Stimulated activated naive CD4-positive, alpha-beta T cell treated with Interleukin-2 at 50 U/mL for 16 hours (primary cell): ENCODE data around the gene PPL.

Source experiments
- DNase-seq: peaks from one replicate; lab custom pipeline; 2025; lab: John Stamatoyannopoulos, UW

The PPL gene

DNA sequence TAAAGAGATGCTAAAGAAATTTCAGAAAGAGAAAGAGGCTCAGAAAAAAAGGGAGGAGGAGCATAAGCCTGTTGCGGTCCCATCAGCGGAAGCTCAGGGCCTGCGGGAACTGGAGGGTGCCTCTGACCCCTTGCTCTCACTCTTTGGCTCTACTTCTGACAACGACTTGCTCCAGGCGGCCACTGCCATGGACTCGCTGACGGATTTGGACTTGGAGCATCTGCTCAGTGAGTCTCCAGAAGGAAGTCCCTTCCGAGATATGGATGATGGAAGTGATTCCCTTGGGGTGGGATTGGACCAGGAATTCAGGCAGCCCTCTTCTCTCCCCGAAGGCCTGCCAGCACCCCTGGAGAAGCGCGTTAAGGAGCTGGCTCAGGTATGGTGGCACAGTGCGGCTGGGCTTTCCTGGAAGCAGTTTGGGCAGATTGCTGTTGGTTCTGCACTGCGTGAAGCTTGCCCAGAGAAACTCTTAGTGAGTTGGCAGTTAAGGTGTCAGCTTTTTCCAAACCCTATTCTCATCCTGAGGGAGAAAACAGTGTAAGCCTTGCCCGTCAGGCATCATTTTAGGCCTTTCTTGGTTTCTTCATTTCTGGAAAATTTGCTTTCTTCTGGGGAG lies 76.1 kb downstream of the PPL start:
- no peak for DNase-seq

- no peak for DNase-seq
These were observed 77.1 kb downstream of the PPL start for GRCh38 chr16:4859900-4860255.

GRCh38 chr16:4859190-4859899 lies 77.6 kb downstream of the PPL start:
- no peak for DNase-seq

GRCh38 chr16:4855804-4856203 lies 81.1 kb downstream of the PPL start:
- no peak for DNase-seq

DNA sequence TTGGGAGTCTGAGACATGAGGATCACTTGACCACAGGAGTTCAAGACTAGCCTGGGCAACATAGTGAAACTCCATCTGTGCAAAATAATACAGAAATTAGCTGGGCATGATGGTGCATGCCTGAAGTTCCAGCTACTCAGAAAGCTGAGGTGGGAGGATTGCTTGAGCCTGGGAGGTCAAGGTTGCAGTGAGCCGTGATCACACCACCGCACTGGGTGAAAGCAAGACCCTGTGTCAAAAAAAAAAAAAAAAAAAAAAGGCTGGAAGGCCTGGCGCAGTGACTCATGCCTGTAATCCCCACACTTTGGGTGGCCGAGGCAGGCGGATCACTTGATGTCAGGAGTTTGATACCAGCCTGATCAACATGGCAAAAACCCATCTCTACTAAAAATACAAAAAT lies 81.6 kb downstream of the PPL start:
- DNase-seq, result no peak

GRCh38 chr16:4852221-4852872 lies 84.6 kb downstream of the PPL start:
- no peak for DNase-seq

- no peak for DNase-seq
These were observed 86.7 kb downstream of the PPL start for GRCh38 chr16:4850211-4850610.

DNA sequence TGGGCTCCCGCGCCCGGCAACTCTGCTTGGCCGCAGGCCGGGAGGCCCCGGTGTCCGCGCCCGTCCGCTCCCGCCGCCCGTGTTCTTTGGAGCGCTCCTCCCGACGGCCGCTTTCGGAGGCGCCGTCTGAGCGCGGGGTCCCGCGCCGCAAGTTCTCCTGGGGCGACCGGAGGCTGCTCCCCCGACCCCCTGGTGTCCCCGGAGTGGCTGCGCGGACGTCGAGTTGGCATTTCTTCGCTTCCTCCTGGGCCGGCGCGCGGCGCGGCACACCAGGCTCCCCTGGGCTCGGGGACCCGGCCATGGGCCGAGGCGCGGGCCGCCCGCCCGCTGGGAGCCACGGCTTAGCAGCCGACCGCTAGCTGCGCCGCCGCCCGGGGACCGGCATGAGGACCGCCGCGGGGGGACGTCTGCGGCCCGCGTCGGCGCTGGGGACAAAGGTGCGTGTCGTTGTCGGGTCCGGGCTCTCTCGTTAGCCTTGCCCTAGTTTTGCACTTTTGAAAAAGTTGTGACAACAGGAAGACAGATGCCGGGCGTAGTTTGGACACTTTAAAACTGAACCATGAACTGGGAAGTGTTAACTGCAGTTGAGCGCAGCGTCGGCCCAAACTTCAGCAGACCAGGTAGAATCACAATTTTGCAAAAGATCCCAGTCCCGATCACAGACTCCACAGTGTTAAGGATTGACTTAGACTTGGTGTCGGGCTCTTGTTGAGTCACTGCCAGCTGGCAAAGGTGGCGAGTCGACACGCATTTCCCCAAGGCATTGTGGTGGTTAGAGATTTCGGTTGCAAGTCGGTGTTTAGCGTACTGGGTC lies 89.0 kb downstream of the PPL start:
- peak; percentile 44 for DNase-seq

DNA sequence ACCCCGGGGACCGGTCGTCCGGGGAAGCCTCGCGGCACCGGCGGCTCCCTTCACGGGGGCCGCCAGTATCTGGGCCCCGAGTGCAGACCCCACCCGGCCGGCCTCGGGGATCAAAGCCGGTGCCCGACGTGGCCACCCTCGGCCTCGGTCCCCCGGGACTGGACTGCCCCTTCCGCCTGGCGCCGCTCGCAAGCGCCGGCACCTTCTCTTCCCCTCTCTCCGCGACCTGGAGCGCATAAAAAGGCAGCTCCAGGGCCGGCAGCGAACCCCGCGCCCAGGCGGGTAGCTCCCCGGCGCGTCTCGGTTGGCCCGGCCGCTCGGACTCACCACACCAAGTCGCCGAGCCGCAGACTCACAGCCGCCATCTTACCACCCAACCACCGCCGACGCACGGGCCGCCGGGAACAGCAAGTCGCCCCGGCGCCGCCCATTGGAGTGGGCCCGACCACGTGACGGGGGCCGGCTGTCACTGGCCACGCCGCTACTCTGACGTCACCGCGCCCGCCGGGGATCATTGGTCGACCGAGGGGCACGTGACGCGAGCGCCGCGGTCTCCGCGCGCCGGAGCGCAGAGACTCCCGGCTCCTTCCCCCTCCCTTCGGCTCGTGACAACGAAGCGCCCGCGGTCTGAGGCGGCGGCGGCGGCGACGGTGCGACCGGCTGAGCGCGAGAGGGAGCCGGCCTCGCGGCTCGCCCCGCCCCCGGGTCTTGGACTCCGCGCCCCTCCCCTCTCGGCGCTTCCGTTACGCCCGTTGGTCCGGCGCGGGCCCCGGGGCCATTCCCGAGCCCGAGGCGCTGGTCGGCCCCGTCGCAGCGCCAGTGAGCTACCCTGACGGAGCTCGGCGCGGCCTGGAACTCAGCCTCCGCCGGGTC lies 89.8 kb downstream of the PPL start, which contains the start of the genes GLYR1 and UBN1:
Gene GLYR1 (minus strand): TSS at position 388 of the 873 bp plus-strand sequence. CDS start 23 bp downstream, at position 365.
Gene UBN1 (plus strand): TSS at position 581 of the 873 bp plus-strand sequence. CDS start 5,437 bp downstream, outside the sequence.
- DNase-seq, result peak; percentile 99

GRCh38 chr16:4846503-4846900 lies 90.4 kb downstream of the PPL start:
- DNase-seq, result peak; percentile 2

DNA sequence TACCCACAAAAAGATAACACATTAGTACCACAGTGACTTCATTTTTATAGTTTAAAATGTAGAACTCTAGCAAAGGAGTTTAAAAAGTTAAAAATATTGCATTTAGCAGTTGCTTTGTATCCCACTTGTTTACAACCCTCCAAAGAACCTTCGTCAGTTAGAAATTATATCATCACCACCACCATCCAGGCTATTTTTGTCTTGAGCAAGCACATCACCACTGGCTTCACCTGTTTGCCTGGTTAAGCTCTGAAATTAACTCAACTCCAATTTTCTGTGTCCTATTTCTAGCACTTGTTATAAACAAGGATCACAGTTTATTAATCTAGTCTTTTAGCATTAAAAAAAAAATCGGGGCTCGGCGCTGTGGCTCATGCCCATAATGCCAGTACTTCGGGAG lies 96.0 kb downstream of the PPL start:
- DNase-seq, result no peak

DNA sequence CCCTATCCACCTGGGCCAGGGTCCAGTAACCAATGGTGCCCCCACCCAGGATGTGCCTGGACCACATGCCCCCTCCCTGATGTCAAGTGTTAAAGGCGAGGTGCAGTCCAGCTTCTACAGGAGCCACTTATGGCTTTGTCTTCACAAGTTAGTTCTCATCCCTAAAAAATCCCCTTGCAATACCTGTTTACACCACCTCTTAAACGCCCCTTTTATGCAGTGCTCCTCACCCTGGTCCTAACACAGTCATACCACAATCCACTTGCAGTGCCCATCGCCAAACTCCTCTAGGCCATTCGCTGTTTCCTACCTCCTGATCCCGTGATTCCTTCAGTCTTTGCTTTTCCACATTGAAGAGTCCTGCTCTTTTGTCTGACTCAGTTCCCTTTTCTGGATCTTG lies 97.0 kb downstream of the PPL start:
- DNase-seq, result no peak

DNA sequence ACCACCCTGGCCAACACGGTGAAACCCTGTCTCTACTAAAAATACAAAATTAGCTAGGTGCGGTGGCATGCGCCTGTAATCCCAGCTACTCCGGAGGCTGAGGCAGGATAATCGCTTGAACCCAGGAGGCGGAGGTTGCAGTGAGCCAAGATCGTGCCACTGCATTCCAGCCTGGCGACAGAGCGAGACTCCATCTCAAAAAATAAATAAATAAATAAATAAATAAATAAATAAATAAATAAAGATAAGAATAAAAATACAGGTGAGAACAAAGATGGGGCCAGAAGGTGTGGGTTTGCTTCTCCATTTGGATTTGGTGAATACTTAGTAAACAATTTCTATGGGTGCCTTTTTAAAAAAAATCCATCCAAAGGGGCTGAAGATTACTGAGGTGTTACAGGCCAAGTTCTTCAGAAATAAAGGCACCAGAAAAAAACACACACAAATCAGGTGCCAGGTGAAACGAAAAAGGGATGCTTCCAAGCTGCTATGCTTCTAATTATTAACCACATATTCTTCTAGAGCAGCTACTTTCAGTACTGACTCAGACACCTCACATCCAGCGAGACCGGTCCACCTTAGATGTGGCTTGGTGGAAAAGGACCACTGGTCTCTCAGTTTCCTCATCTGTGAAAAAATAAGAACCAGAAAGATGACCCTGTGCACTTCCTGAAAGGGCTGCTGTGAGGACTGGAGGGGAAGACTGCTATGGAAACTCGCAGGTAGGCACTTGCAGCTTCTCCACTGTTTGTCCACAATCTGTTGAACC lies 99.0 kb downstream of the PPL start:
- no peak for DNase-seq

- DNase-seq, result no peak
These were observed 100.2 kb downstream of the PPL start for GRCh38 chr16:4836727-4837126.

GRCh38 chr16:4833584-4833983 lies 103.4 kb downstream of the PPL start:
- no peak for DNase-seq

DNA sequence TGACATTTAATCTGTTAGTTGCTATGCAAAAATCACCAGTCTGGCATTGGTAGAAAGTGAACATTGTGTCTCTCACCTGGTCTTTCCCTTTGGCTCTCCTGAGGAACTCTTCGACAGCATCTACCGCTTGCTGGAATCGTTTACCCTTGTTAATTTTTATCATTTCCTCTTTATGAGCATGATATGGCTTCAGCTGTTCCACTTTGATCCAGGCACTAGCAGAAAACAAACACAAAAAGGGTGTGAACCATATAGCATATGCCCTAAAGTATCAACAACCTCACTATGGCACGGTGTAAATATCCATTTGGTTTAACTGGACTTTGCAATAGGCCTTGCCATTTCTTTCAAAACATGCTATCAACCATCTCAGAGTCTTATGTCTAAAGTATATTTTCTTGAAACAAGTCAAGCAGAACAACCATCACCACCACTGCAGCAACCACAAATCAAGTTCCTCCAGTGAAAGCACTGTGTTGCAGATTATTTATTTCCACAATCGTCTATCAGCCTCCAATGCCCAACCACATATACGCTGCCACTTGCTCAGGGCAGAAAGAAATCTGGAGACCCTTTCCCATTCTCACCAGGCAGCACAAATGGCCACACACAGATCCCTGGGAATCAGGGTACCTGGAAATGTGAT lies 104.1 kb downstream of the PPL start:
- no peak for DNase-seq
